DMS 273 (cell line): ENCODE data around the gene LSP1.
"Not testable (repeated sequence)": the region's sequence is repeated elsewhere in the genome, so short reads cannot be mapped to it uniquely, and the experiment has no call there.

Source experiments
- DNase-seq: peaks from one replicate; lab custom pipeline; 2025; ENCODE audit not compliant: unreplicated experiment; lab: John Stamatoyannopoulos, UW

LSP1 gene

DNA sequence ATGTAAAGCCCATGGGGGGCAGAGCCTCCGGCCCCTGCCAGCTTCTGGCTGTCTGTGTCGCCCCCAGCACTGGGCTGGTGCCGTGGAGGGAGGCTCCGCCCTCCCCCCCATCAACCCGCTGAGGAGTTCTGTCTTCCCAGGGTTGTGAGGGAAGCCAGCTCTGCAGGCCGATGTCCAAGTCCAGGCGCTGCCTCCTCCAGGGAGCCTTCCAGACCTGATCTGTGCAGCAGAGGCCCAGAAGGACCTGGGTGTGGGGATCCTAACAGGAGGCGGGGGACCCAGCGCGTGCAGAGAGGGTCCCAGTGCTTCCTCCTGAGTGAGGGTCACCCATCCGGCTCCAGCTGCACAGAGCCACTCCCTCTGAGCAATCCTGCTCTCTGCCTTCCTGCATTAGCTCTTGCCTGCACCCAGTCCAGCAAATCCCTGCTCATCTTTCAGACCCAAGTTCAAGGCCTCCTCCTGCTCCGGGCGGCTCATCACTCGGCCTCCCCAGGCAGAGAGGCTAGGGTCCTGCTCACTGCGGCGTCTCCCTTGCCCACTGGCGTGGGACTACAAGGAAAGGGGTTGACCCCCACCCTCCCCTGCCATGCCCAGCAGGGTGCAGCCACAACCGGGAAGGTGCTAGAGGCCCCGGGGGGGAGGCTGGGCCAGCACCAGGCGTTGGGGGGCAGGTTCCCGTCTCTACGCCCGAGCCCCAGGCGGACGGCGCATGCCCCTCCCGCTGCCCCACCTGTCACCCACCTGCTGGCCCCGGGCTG is 22.4 kb downstream of the LSP1 start:
- no peak for DNase-seq

DNA sequence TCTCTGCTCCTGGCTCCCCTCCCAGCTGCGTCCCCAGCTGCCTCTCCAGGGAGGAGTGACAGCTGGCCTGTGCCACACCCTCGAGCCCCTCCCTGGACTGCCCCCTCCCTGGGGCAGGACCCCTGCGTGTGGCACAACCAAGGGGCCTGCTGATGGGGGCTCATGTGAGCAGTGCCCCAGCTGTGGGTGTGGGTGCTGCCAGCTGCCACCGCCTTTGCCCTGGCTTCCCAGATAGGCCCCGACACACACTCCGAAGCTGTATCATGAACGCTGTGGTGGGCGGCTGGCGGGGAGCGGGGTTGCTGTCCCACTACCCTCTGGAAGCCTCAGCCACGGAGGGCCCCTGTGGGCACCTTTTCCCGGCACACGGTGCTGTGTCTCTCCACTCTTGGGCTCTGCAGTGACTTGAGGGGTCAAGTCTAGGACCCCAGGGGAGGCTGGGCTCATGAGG is 23.0 kb downstream of the LSP1 start:
- not testable (repeated sequence) for DNase-seq

DNA sequence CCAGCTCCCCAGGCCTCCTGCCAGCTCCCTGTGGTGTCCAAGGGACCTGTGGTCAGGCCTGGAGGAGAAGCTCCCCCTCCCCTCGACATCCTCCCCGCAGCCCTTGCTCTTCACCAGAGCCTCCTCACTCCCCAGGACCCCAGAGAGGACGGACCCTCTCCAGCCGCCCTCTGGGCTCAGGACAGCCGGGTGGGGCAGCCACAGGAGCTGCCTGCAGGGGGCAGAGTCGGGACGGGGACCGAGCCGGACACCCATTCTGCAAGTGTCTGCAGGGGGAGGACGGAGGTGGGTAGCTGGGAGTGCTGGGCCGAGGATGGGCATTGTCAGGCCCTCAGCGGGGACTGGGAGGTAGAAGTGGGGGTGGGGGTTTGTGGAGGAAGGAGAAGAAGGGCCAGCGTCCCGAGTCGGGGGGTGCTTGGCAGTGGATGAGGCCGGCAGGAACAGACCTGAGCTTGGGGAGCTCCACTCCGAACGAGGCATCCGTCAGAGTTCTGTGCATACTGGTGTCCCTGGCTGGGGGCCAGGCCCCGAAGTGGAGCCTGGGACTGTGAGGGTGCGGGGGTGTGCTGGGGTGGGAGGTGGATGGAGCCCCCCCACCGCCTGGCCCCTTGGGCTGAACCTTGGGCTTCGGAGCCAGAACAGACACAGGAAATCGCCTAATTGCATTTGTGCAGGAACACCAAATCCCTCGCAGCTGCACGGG is 23.6 kb downstream of the LSP1 start:
- DNase-seq, result peak; percentile 49

DNA sequence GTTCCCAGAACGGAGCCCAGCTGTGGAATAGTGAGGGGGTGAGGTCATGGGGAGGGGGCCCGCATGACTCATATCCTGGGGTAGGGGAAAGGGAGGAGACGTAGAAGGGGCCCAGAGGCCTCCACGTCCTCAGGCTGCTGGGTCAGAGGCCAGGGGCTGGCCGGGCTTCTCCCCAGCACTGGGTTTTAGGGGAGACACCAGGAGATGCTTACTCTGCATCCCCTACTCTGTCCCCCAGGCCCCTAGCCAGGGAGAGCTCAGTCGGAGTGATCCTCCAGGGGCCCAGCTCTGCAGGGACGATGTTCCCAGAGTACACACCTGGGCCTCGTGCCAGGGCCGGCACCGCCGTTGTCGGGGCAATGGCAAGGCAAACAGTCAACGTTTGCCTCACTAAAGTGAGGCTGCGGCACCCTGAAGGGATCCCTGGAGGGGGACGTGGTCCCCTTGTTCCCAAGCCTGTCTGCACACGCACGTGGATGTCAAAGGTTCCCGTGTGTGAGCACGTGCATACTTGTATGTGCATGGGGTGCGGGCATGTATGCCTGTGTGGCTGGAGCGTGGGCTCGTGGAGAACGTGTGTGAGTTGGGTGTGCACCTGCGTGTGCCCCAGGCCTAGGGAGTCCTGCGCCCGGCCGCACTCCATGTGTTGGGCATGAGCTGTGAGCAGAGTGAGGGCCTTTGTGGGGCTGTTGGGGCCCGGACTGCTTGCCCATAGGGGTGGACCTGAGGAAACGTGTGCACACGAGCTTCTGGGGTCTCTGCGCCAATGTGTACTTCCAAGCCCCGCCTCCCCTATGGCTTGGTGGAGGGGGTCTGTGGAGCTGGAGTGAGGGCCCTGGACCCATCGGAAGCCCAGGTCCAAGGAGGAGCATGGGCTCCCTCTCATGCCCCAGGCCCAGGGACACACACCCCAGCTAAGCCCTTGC is 24.6 kb downstream of the LSP1 start:
- no peak for DNase-seq

DNA sequence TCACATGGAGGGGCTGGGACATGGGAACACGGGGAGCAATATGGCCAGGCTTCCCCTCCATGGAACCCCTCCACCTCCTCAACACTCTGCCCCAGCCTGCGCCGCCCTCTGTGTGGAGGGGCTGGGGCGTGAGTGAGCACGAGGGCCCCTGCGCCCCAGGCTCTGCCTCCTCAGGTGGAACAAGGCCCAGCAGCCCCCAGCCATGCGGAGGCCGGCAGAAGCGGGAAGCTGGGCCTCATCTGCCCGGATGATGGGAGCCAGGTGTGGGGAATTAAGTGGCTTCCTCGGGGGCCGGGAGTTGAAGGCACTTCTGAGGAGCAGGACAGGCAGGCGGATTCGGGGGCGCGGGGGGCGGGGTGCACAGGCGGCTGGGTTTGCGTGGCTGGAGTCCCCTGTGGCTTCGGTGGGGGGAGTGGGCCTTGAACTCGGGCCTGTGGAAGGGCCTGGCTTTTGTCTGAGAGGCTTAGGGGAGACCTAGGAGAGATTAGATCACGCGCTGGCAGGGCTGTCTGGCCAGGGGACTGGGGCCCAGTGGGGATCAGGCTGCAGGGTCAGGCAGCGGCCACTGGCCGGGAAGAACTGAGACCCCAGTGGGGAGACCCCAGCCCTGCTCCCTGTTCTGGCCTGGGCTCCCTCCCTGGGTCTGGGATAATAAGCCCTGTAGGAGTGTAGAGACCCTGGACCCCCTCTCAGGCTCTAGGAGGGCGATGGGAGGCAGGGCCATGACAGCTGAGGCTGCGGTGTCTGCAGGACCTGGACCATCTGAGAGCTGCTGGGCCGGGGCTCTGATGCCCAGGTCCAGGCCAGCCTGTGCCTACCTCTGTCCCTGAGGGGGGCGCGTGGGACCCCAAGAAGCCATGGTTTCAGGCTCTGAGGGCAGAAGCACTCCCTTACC is 25.5 kb downstream of the LSP1 start:
- no peak for DNase-seq

DNA sequence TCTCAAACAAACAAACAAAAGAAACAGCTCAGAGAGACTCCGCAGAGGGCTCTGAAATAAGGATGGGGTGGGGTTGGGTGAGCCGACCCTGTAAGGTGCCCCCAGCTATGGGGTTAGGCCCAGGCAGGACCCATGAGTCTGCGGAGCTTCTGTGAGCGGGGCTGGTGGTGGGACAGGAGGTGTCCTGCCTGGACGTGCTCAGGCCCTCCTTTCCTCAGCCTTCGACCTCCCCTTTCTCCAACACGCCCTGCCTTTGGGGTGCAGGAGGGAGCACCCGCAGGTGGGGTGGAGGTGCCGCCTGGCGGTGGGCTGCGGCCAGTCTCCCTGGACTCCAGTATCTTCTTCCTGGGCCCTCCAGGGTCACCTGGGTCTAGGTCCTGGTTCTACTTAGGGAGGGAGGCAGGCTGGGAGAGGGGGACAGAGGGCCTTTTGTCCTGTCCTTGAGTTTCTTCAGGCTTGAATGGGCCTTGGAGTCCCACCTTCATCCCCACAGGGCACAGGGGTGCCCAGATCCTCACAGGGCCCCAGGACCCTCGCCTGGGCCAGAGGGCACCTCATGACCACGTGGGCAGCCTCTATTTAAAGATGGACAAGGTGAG is 26.6 kb downstream of the LSP1 start:
- no peak for DNase-seq

DNA sequence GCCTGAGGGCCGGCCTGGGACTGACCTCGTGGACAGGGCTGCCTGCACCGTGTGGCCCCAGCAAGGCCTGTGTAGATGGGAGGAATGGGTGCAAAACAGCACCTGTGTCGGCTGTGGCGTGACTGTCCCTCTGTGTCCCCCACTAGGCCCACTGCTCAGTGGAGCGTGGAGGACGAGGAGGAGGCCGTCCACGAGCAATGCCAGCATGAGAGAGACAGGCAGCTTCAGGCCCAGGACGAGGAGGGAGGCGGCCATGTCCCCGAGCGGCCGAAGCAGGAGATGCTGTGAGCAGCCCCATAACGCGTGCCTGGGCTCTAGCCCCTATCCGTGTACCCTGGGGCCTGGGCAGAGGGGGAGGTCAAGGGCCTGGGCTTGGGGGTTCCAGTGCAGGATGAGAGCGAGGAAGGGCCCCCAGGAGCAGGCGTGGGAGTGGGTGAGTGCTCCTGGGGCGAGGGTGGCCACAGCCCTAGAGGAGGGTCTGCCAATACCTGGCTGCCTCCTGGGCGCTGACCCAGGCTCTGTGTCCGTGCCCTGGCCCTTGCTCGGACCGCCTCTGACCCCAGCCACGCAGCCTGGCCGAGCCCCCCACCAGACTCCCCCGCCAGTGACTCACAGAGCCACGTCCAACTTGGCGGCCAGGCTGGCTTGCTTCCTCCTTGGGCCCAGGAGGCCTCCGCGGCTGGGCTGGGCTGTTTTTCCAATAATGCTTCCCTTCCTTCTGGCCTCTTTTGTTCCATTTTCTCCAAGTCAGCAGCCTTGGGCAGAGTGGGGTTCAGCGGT is 27.2 kb downstream of the LSP1 start:
- DNase-seq, result no peak

DNA sequence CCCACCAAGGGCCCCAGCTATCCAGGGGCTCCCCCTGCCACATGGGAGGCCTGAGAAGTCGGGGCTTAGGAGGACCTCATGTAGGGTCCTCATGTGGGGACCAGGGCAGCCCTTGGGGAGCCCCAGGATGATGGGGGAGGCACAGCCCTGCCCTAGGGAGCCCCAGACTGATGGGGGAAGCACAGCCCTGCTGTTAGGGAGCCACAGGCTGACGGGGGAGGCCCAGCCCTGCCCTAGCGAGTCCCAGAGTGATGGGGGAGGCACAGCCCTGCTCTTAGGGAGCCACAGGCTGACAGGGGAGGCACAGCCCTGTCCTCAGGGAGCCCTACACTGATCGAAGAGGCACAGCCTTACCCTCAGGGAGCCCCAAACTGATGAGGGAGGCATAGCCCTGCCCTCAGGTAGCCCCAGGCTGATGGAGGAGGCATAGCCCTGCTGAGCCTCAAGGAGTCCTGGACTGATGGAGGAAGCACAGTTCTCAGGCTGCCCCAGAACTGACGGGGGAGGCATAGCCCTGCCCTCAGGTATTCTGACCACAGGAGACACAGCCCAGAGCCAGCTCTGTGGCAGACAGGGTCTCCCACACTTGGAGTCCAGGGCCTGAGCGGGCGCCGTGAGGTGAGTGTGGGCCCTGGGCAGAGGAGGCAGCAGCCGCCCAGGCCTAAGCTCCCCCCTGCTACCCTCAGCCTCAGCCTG is 28.0 kb downstream of the LSP1 start:
- DNase-seq, result no peak

DNA sequence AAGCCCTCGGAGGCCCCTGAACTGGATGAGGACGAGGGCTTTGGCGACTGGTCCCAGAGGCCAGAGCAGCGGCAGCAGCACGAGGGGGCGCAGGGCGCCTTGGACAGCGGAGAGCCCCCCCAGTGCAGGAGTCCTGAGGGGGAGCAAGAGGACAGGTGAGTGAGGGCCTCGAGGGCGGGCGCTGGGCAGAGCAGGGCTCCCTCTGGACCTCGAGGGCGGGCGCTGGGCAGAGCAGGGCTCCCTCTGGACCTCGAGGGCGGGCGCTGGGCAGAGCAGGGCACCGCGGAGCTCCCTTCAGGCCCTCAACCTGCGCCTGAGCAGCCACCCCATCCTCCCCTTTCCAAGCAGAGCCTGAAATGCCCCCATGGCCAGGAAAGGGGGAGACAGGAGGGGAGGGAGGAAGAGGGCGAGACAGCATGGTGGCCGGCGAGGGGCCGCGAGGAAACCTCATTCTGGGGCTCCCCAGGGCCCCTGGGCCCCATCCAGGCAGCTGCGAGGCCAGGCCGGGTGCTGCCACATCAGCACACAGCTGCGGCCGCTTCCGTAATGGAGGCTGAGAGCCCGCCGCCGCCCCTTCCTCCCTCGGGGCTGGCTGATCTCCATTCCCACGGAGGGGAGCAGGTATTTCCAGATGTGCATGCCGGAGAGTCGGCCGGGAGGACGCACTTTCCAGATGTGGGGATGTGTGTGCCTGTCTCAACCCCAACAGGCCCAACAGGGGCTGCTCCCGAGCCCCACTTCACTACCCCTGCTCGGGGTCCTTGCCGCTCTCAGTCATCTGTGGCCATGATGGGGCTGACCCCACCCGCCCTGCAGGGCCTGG is 28.8 kb downstream of the LSP1 start:
- DNase-seq, result no peak

DNA sequence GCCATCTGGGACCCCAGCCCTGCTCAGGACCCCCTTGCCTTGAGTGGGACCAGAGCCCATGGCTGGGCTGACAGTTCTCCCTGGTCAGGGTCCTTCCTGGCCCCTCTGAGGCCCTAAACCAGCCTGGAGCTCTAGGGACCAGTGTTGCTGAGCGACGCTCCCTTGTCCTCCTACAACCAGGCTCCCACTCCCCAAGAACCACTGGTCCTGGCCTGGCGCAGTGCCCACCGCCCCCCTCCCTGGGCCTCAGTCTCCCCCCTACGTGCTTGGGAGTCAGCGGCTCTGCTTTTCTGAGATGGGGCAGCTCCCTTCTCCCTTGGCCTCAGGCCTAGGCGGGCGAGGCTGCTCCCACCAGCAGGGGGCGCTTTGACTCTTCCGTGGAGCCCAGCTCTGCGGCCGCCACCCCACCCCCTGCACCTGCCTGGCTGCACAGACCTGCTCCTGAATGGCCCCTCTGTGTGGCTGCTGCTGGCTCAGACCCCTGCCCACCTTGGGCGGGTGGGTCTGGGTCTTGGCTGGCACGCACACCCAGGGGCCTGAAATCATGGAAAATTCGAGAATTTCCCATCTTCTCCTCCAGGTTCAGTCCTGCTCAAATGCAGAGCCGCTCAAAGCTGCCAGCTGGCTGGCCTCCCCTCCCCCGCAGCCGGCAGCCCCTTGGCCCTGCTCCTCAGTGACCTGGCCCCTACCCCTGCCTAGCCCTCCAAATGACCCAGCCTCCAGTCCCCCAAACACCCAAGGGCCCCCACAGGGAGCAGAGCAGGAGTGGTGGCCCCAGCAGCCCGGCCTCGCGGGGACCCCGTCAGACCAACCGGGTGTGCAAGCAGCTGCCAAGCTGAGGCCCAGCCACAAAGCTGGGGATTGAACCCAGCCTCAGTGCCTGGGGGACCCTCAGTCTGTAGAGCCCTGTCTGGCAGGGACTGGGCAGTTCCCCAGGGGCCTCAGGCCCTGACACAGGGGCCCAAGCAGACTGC is 29.7 kb downstream of the LSP1 start:
- DNase-seq, result peak; percentile 81

DNA sequence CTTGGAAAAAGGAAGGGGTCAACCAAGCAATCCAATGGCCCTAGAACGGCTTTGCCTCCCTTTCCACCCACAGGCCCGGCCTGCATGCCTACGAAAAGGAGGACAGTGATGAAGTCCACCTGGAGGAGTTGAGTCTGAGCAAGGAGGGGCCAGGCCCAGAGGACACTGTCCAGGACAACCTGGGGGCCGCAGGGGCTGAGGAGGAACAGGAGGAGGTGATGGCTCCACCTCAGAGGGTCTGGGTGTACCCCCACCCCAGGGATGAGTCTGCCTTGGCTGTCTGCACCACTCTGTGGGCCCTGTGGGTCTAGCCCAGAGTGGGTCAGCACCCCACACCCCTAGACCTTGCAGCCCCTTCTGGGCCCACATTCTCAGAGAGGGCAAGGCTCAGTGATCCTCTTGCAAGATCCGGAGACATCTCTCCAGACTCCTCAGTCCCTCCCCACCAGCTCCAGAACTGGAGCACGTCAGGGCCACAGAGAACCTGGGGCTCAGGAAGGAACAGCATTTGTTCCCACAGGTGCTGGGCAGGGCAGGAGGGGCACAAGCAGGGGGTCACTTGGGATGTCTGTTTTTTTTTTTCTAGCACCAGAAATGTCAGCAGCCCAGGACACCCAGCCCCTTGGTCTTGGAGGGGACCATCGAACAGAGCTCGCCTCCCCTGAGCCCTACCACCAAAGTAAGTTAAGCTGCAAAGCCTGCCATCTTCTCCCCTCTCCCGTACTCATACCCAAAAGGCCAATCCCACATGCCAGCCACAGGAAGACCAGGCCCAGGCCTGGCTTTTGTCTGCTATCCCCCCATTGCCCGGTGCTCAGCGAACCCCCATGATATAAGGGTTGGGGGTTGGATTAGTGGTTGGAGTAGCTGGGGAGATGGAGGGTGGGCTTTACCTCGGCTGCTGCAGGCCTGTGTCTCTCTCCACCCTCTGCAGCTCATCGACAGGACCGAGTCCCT is 30.7 kb downstream of the LSP1 start:
- DNase-seq, result no peak

DNA sequence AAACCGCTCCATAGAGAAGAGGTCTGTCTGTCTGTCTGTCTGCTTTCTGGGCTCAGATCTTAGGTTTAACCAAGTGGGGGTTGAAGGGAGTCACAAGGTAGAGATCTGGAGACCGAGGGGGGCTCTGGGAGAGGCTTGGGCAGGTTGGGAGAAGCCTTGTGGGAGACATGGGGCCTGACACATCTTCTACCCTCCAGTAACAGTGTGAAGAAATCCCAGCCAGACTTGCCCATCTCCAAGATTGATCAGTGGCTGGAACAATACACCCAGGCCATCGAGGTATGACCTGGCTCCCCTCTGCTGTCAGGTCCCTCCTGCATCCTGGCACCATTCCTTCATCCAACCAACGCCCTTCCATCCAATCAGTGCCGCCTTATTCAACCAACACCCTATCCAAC is 31.4 kb downstream of the LSP1 start:
- no peak for DNase-seq

DNA sequence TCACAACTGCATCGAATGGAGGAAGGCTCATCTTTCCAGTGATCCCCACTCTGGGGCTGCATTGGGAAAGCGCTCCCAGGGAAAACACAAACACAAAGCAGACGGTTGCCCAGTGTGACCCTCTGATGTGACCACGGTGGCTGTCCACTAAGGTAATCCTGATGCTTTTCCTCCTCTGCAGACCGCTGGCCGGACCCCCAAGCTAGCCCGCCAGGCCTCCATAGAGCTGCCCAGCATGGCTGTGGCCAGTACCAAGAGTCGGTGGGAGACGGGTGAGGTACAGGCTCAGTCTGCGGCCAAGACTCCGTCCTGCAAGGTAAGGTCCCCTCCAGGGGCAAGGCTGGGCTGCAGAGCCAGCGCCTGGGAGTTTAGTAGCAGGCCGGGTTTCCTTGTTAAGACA is 33.7 kb downstream of the LSP1 start:
- not testable (repeated sequence) for DNase-seq

DNA sequence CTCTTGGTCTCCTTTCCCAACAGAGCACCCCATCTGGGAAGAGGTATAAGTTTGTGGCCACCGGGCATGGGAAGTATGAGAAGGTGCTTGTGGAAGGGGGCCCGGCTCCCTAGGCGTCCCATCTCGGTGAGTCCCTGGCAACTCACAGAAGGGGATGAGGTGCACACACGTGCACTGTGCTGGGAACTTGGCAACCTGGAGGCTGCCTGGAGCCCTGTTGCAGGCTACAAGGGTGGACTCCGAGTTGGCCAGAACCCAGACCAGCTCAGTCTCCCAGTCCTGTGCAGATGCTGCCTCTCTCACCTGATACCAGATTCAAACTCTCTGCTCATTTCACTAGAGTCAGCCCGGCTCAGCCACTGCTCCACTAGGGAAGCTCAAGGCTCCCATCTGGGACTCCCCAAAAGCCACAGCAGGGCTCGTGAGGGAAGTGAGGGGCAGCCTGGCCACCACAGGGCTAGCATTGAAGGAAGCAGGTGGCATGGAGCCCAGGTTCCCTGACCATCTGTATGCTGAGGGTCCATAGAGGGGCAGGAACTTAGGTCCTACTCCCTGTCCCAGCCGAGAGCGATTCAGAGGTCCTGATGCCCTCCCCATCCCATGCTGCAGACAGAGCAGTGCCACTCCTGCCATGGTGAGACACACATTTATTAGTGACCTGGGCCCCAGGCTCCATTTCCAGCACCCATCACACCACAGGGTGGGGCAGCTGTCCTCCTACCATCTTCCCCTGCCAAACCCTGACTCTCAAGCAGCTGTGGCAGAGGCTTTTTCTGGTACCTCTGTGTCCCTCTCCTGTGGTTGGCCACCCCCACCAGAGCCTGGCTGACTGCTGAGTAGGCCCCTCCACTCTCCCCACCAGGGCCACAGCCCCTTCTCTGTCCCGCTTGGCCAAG is 34.8 kb downstream of the LSP1 start:
- no peak for DNase-seq

DNA sequence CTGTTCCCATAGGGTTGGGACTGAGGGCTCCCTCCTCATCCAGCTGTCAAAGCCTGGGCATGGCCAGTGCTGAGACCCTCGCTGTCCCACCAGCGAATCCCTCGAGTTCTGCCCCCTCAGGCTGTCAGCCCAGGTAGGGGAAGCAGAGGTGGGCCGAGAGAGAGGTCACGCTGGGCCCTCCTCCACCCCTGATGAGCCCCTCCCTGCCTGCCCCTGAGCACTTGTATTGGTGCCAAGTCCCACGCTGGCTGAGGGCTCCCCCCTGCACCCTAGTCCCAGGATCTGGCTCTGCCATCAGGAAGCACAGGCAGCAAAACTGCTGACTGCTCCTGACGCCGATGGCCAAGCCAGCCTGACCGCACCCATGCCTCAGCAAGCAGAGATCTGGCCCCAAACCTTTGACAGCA is 35.5 kb downstream of the LSP1 start:
- DNase-seq, result no peak
